ENCODE data around the gene ACSL3.

DNA sequence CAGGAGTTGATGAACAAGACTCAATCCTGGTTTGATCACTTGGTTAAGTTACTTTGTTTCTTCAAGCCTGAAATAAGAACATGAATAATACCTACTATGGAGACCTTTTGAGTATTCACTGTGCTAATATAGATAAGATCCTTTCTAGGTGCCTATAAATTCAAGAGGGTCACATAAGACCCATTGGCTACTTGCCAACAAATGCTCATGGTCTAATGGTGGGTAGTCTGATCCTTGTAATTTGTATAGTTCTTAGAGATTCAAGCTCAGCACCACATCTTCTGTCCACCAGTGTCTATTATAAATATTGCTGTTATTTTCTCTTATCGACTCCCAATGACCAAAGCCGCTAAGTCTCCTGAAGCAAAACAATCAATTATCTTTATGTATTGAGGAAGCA, 27.4 kb upstream of the ACSL3 start:
- TF ChIP-seq, protein P1, sequence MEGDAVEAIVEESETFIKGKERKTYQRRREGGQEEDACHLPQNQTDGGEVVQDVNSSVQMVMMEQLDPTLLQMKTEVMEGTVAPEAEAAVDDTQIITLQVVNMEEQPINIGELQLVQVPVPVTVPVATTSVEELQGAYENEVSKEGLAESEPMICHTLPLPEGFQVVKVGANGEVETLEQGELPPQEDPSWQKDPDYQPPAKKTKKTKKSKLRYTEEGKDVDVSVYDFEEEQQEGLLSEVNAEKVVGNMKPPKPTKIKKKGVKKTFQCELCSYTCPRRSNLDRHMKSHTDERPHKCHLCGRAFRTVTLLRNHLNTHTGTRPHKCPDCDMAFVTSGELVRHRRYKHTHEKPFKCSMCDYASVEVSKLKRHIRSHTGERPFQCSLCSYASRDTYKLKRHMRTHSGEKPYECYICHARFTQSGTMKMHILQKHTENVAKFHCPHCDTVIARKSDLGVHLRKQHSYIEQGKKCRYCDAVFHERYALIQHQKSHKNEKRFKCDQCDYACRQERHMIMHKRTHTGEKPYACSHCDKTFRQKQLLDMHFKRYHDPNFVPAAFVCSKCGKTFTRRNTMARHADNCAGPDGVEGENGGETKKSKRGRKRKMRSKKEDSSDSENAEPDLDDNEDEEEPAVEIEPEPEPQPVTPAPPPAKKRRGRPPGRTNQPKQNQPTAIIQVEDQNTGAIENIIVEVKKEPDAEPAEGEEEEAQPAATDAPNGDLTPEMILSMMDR (IDR thresholded peaks at IDR 0.05): no peak
- no peak for TF ChIP-seq POLR2A (IDR thresholded peaks at IDR 0.05)

Measured in testis (tissue), 2 donors.